Lower leg skin (tissue), 3 donors: Measurements from ENCODE around the gene FAM149A.

ENCODE experiments used
- CTCF ChIP-seq, 3 donors: fragments of 450-650 bp; IDR thresholded peaks; one replicate each; pipeline ENCODE4 v1.5.1; 2016; ENCODE audit warnings: antibody characterized with exemption in 3 of 3, mild to moderate bottlenecking in 3 of 3, moderate library complexity in 2 of 3
- POLR2A ChIP-seq, 2 donors: fragments of 450-650 bp; IDR thresholded peaks; one replicate each; pipeline ENCODE4 v1.6.1; 2016 to 2017; ENCODE audit warnings: antibody characterized with exemption in 2 of 2, mild to moderate bottlenecking in 1 of 2, moderate library complexity in 1 of 2

GRCh38 chr4:186096681-186097165 lies 7.8 kb upstream of the FAM149A start:
- TF ChIP-seq POLR2A (IDR thresholded peaks at IDR 0.05) (no peak), CTCF (IDR thresholded peaks at IDR 0.05) (no peak)
